Activated CD8-positive, alpha-beta T cell treated with anti-CD3 and anti-CD28 coated beads for 36 hours (primary cell): ENCODE results near the gene KLK8. TPM values are rescaled to one million over a fixed set of nuclear protein-coding genes. Genes with fewer than 3 reads are reported as not detected.

ENCODE experiments used
- ATAC-seq: fragments of 200-7000 bp; cut with Tn5 transposase; one replicate; pipeline ENCODE4 v1.10.0; 2021; ENCODE audit warnings: mild to moderate bottlenecking, moderate library complexity
- CTCF ChIA-PET: fragments of 350-600 bp; sonication (Branson Sonifier 250); formaldehyde crosslinking; loops from one replicate; lab custom pipeline; 2021; ENCODE audit warnings: antibody characterized with exemption; lab: Charles Lee
- POLR2A ChIA-PET: fragments of 350-600 bp; sonication (Branson Sonifier 250); formaldehyde crosslinking; loops from one replicate; lab custom pipeline; 2021; ENCODE audit warnings: antibody characterized with exemption; lab: Charles Lee
- DNase-seq: peaks from one replicate; pipeline ENCODE4 v3.0.0-alpha.2; 2020
- H3K27ac Mint-ChIP-seq: one replicate; pipeline ENCODE4 v1.8.0; 2021; ENCODE audit warnings: mild to moderate bottlenecking, mixed read lengths
- H3K27me3 Mint-ChIP-seq: one replicate; pipeline ENCODE4 v1.8.0; 2021; ENCODE audit warnings: mixed read lengths
- H3K36me3 Mint-ChIP-seq: one replicate; pipeline ENCODE4 v1.8.0; 2021; ENCODE audit warnings: low read depth, mixed read lengths
- H3K4me1 Mint-ChIP-seq: one replicate; pipeline ENCODE4 v1.8.0; 2021; ENCODE audit warnings: low read depth, mixed read lengths
- H3K4me3 Mint-ChIP-seq: one replicate; pipeline ENCODE4 v1.8.0; 2021; ENCODE audit warnings: mild to moderate bottlenecking, moderate library complexity, mixed read lengths
- H3K9me3 Mint-ChIP-seq: one replicate; pipeline ENCODE4 v1.8.0; 2021; ENCODE audit warnings: mixed read lengths
- intact Hi-C: fragments of 100-400 bp; cut with micrococcal nuclease; formaldehyde crosslinking; loops from one replicate; pipeline ENCODE4 v1.10.0; 2022
- total RNA-seq, 2 experiments: library from RNA; stranded (reverse); gene quantifications; one replicate each; pipeline ENCODE4 v1.2.3, GENCODE V29; 2021
- TF ChIP-seq, protein P1 (sequence below): fragments of 200-600 bp; IDR thresholded peaks from one replicate; pipeline ENCODE4 v1.8.0; 2022; ENCODE audit warnings: antibody characterized with exemption, mild to moderate bottlenecking

KLK8 gene
- total RNA-seq, 2 experiments from 2014 or later = not detected

DNA sequence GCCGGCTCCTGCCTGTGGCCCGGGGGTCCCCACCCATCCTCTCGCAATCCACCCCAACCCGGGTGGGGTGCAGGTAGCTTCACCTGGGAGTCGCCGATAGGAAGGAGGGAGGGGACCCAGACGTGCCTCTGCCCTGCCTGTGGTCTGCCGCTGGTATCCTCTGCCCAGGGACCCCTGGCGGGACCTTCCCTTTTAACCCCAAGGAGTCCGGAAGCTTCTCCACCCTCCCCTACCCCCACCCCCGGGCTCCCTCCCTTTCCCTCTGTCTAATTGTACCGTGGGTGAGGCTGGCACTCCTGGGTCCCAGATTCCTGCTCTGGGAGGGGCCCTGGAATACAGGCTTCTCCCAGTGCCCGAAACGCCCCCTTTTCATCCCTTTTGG is 18.1 kb upstream of the KLK8 start, which contains the start of gene KLK10:
TSS of gene KLK10 (minus strand) at position 166 of the 382 bp plus-strand sequence. CDS start 579 bp downstream, outside the sequence.
- Mint-ChIP-seq H3K27ac (no peak within 1 kb of the TSS), H3K36me3 (no peaks in the 10 kb centered on the region), H3K4me3 (peak within 1 kb of the TSS; percentile 34), H3K27me3 (peaks cover 60% of the 10 kb centered on the region), H3K9me3 (no peaks in the 10 kb centered on the region), H3K4me1 (peaks cover 14% of the 10 kb centered on the region)
- TF ChIP-seq, protein P1, sequence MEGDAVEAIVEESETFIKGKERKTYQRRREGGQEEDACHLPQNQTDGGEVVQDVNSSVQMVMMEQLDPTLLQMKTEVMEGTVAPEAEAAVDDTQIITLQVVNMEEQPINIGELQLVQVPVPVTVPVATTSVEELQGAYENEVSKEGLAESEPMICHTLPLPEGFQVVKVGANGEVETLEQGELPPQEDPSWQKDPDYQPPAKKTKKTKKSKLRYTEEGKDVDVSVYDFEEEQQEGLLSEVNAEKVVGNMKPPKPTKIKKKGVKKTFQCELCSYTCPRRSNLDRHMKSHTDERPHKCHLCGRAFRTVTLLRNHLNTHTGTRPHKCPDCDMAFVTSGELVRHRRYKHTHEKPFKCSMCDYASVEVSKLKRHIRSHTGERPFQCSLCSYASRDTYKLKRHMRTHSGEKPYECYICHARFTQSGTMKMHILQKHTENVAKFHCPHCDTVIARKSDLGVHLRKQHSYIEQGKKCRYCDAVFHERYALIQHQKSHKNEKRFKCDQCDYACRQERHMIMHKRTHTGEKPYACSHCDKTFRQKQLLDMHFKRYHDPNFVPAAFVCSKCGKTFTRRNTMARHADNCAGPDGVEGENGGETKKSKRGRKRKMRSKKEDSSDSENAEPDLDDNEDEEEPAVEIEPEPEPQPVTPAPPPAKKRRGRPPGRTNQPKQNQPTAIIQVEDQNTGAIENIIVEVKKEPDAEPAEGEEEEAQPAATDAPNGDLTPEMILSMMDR = no peak
- ChIA-PET POLR2A (no interaction called here), CTCF (interaction anchor here (1.1 to 2.2 kb wide), 2 partner anchors 77 to 139 kb away, joined by 3 to 12 read pairs; no protein-coding TSS in a partner anchor)
- no peak for DNase-seq
- intact Hi-C loops = no loop called here
- ATAC-seq = no peak

DNA sequence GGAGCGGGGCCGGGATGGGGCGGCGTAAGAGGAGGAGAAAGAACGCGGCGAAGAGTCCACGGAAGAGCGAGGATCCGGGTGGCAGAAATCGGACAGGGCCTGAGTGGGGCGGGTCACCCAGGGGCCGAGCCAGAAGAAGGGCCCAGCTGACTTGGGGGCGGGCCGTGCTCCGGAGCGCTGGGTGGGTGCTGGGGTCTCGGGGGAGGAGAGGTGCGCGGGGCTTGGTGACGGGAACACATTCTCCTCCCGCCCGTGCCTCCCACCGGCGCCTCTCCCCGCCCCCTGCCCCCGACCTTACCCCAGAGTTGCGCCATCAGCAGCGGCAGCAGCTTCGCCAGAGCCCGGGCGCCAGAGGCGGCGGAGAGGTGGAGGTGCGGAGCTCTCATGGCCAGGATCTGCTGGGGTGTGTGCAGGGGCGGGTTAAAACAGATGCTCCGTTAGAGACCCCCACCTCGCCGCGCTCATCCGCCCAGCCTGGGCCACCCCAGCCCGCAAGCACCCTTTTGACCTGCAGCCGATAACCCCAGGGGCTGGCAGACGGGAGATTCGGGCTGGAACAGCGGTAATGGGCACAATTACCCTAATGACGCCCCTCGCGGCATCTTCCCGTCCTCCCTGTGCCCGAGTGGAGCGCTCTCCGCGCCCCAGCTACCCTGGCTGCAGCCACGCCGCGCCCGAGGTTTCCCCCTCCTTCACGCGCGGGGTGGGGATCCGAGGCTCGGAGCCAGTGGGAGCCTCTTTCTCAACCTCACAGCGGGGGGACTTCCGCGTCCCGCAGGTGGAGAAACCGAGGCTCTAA is 17.5 kb upstream of the KLK8 start:
- intact Hi-C loops = no loop called here
- ATAC-seq (no peak), DNase-seq (no peak)
- CTCF ChIA-PET = interaction anchor here (1.1 kb wide), 1 partner anchor 139 kb away, joined by 3 read pairs; no protein-coding TSS in a partner anchor
- Mint-ChIP-seq H3K4me3 (peak overlapping the region; percentile 34), H3K4me1 (peaks cover 14% of the 10 kb centered on the region), H3K27me3 (peaks cover 62% of the 10 kb centered on the region), H3K36me3 (no peaks in the 10 kb centered on the region), H3K27ac (no peak overlapping the region), H3K9me3 (no peaks in the 10 kb centered on the region)
- TF ChIP-seq, protein P1 = no peak
- POLR2A ChIA-PET = no interaction called here

DNA sequence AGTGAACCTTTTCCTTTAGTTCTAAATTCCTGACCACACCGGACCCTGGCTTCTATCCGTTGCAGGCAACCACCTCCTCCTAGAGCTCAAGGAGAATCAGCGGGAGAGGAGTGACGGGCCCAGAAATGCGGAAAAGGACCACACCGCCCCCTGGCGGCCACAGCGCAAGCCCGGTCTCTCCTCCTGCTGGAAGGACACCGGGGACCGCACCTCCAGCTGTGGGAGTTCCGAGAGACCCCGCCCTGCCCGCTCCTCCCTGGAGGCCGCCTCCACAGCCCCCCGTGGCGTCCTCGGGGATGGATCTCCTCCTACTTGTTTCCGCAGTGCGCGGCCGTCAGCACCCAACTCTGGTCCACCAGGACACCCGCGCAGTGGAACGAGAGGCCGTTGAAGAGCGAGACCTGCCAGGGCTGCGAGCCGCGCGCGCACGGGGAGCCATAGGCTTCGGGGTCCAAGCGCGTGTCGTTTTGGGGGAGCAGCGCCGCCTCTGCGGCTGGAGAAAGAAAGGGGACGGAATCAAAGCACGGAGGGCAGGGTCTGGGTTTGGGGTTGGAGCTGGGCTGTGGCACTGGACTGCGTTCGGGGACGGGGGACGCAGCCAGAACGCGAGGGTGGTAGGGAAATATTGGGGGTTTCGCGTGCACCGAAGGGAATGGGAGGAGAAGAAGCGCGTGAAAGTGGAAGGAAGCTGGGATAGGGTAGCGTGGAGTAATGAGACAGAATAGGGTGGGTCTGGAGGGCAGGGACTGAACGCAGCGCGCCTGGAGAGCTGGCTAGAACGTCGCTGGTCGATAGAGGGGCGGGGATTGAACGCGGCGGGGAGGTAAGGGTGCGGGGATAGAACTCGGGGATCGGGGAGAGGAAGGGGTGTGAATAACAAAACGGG is 15.6 kb upstream of the KLK8 start:
- CTCF ChIA-PET = interaction anchor here (1.0 to 1.6 kb wide), 4 partner anchors 10 to 87 kb away, joined by 3 to 5 read pairs (median 4); no protein-coding TSS in a partner anchor
- intact Hi-C loops = no loop called here
- TF ChIP-seq, protein P1 = peak; percentile 49
- H3K36me3 Mint-ChIP-seq = no peaks in the 10 kb centered on the region
- peak; percentile 31 for DNase-seq
- no peak overlapping the region for H3K27ac Mint-ChIP-seq
- no peaks in the 10 kb centered on the region for H3K9me3 Mint-ChIP-seq
- POLR2A ChIA-PET = interaction anchor here (0.6 to 0.8 kb wide), 3 partner anchors 84 to 182 kb away, joined by 3 read pairs; no protein-coding TSS in a partner anchor
- H3K4me1 Mint-ChIP-seq = peaks cover 14% of the 10 kb centered on the region
- H3K4me3 Mint-ChIP-seq = no peak overlapping the region
- H3K27me3 Mint-ChIP-seq = peaks cover 52% of the 10 kb centered on the region
- ATAC-seq = no peak

DNA sequence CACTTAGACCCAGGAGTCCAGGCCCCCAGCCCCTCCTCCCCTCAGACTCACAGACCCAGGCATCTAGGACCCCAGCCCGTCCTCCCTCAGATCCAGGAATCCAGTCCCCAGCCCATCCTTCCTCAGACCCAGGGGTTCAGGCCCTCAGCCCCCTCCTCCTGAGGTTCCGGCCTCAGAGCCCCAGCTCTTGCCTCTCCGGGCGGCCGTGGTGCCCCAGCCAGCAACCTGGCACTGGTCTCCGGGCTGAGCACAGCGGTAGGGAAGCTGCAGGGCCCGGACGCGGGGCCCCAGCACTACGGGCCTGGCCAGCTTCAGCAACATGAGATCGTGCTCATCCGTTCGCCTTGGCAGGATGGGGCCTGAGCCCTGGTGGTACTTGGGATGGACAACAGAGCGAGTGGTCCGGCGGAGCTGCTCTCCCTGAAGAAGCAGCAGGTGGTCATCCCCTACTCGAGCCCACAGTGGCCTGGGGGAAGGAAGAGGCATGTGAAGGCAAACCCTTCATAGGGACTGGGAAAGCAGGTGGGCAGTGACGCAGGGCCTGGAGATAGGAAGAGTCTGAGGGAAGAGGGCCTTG is 14.4 kb upstream of the KLK8 start:
- Mint-ChIP-seq H3K27ac (no peak overlapping the region), H3K36me3 (no peaks in the 10 kb centered on the region), H3K4me1 (peaks cover 14% of the 10 kb centered on the region), H3K27me3 (peaks cover 55% of the 10 kb centered on the region), H3K9me3 (no peaks in the 10 kb centered on the region), H3K4me3 (no peak overlapping the region)
- ChIA-PET POLR2A (no interaction called here), CTCF (interaction anchor here (1.0 kb wide), 1 partner anchor 12 kb away, joined by 3 read pairs; no protein-coding TSS in a partner anchor)
- ATAC-seq (no peak), DNase-seq (no peak)
- intact Hi-C loops = no loop called here
- TF ChIP-seq, protein P1 = no peak
